Fibroblast of lung (primary cell): ENCODE results near the gene HOXA9. TPM values are rescaled to one million over a fixed set of nuclear protein-coding genes. Genes with fewer than 3 reads are reported as not detected.

Source experiments
- DNase-seq, 2 donors: peaks; one replicate each; pipeline versions ENCODE4 v3.0.0 to v3.0.0-alpha.2; 2010; ENCODE audit warnings: low read depth in 2 of 2
- H2AFZ ChIP-seq: 2 replicates; pipeline ENCODE4 v1.5.1; 2012; ENCODE audit warnings: low read length, control low read depth, inconsistent platforms
- H3K27ac ChIP-seq: 2 replicates; pipeline ENCODE4 v1.5.1; 2011; ENCODE audit warnings: low read length, control low read depth; ENCODE audit not compliant: insufficient read depth
- H3K27me3 ChIP-seq: 2 replicates; pipeline ENCODE4 v1.5.1; 2011; ENCODE audit warnings: mild to moderate bottlenecking, low read length; ENCODE audit not compliant: control insufficient read depth, insufficient read depth
- H3K36me3 ChIP-seq: 2 replicates; pipeline ENCODE4 v1.5.1; 2011; ENCODE audit warnings: low read length; ENCODE audit not compliant: control insufficient read depth, insufficient read depth
- H3K4me1 ChIP-seq: 2 replicates; pipeline ENCODE4 v1.5.1; 2011; ENCODE audit warnings: low read length; ENCODE audit not compliant: control insufficient read depth, insufficient read depth; ENCODE audit errors: extremely low read depth
- H3K4me2 ChIP-seq: 2 replicates; pipeline ENCODE4 v1.5.1; 2011; ENCODE audit warnings: low read length, control low read depth; ENCODE audit not compliant: insufficient read depth; ENCODE audit errors: extremely low read depth
- H3K4me3 ChIP-seq, 4 experiments: fragments of 200-600 bp in 1 of 4; sonication (generic) in 1 of 4; replicated peaks in 1 of 4; 2 replicates each; pipeline ENCODE4 v1.5.1; 2011 to 2016; ENCODE audit warnings: low read length in 4 of 4, low read depth in 3 of 4, mild to moderate bottlenecking in 3 of 4, control low read depth in 2 of 4, inconsistent platforms in 1 of 4, mixed read lengths in 1 of 4; ENCODE audit not compliant: insufficient read depth in 1 of 4; ENCODE audit errors: control extremely low read depth in 1 of 4
- H3K79me2 ChIP-seq: 2 replicates; pipeline ENCODE4 v1.5.1; 2012; ENCODE audit warnings: mild to moderate bottlenecking, low read length, inconsistent platforms; ENCODE audit not compliant: control insufficient read depth, insufficient read depth
- H3K9ac ChIP-seq: 2 replicates; pipeline ENCODE4 v1.5.1; 2011; ENCODE audit warnings: mild to moderate bottlenecking, low read length, control low read depth; ENCODE audit not compliant: insufficient read depth
- H3K9me3 ChIP-seq: 2 replicates; pipeline ENCODE4 v1.5.1; 2012; ENCODE audit warnings: low read depth, low read length; ENCODE audit not compliant: control insufficient read depth, insufficient read depth
- H4K20me1 ChIP-seq: 2 replicates; pipeline ENCODE4 v1.5.1; 2011; ENCODE audit warnings: low read length; ENCODE audit not compliant: control insufficient read depth, insufficient read depth; ENCODE audit errors: extremely low read depth
- CTCF ChIP-seq, 2 donors: IDR thresholded peaks in 1 of 2; conservative IDR thresholded peaks in 1 of 2; 1 replicate in 1 of 2; 2 replicates in 1 of 2; pipeline ENCODE4 v1.5.1; 2011 to 2012; ENCODE audit warnings: low read length in 2 of 2, control low read depth in 1 of 2, inconsistent platforms in 1 of 2, low read depth in 1 of 2, mild to moderate bottlenecking in 1 of 2
- EZH2 ChIP-seq: IDR thresholded peaks from 2 replicates; pipeline ENCODE4 v1.5.1; 2012; ENCODE audit warnings: low read length, control low read depth, mild to moderate bottlenecking; ENCODE audit errors: missing control alignments
- polyA plus RNA-seq, 2 donors: library from polyadenylated mRNA; depleted of rRNA in 1 of 2; stranded (reverse) in 1 of 2; unstranded in 1 of 2; fragments of >200 nt; gene quantifications; 2 replicates each; pipeline ENCODE4 v1.2.1, GENCODE V29; 2011 to 2012; ENCODE audit warnings: missing spikeins in 1 of 2
- total RNA-seq: library from RNA; depleted of rRNA; stranded (reverse); fragments of >200 nt; gene quantifications from 2 replicates; pipeline ENCODE4 v1.2.1, GENCODE V29; 2014

The HOXA9 gene
- total and polyA plus RNA-seq, 2 donors (not counting 1 experiment from before 2014, with no cell fraction given): 0.08 TPM; not detected in 1

- no peak for TF ChIP-seq CTCF (conservative IDR thresholded peaks at IDR 0.05 in 1 of 2, IDR thresholded peaks at IDR 0.05 in 1 of 2; ENCODE audit: low read depth in 1 of 2, low read length in 2 of 2)
- peak; percentile 98 for TF ChIP-seq EZH2
- Histone ChIP-seq H3K27me3 (peaks cover 79% of the 10 kb centered on the region), H4K20me1 (no peaks in the 10 kb centered on the region), H2AFZ (no peak overlapping the region), H3K79me2 (no peaks in the 10 kb centered on the region), H3K9ac (no peak overlapping the region), H3K27ac (no peak overlapping the region), H3K4me1 (peaks cover 2% of the 10 kb centered on the region), H3K4me3 (no peak overlapping the region), H3K9me3 (no peaks in the 10 kb centered on the region), H3K36me3 (no peaks in the 10 kb centered on the region), H3K4me2 (peak overlapping the region; percentile 1)
- no peak for DNase-seq
Measured at GRCh38 chr7:27200761-27201579, 35.6 kb upstream of the HOXA9 start.

- H3K4me2 ChIP-seq: peak within 1 kb of the TSS; percentile 54
- H3K4me3 ChIP-seq: peak within 1 kb of the TSS in 1 of 4 experiments; percentile 27
- H2AFZ ChIP-seq: no peak within 1 kb of the TSS
- TF ChIP-seq EZH2 (no peak), CTCF (conservative IDR thresholded peaks at IDR 0.05 in 1 of 2, IDR thresholded peaks at IDR 0.05 in 1 of 2; ENCODE audit: low read depth in 1 of 2, low read length in 2 of 2) (no peak)
- no peaks in the 10 kb centered on the region for H4K20me1 ChIP-seq
- H3K79me2 ChIP-seq: no peaks in the 10 kb centered on the region
- H3K9ac ChIP-seq: no peak within 1 kb of the TSS
- peaks cover 2% of the 10 kb centered on the region for H3K4me1 ChIP-seq
- H3K27ac ChIP-seq: no peak within 1 kb of the TSS
- peaks cover 78% of the 10 kb centered on the region for H3K27me3 ChIP-seq
- DNase-seq: no peak
- no peaks in the 10 kb centered on the region for H3K9me3 ChIP-seq
- H3K36me3 ChIP-seq: no peaks in the 10 kb centered on the region
Measured at GRCh38 chr7:27199849-27200760, 34.8 kb upstream of the HOXA9 start, which contains the start of gene HOXA13. Gene HOXA13, minus strand, starts transcription at chr7:27200091. Its CDS starts 14 bp downstream, at chr7:27200077.
